Neuronal stem cell (in vitro differentiated cells): Measurements from ENCODE around the gene NAT16.

Experiments
- DNase-seq: peaks from one replicate; pipeline ENCODE4 v3.0.0-alpha.2; 2013; ENCODE audit warnings: low spot score
- H2AFZ ChIP-seq: one replicate; pipeline ENCODE4 v1.6.1; 2013; ENCODE audit warnings: mild to moderate bottlenecking, low read length, inconsistent platforms
- H2AK5ac ChIP-seq: 2 replicates; pipeline ENCODE4 v1.6.1; 2013; ENCODE audit warnings: low read depth, mild to moderate bottlenecking, inconsistent platforms, low read length, moderate library complexity, mixed read lengths
- H2BK120ac ChIP-seq: 2 replicates; pipeline ENCODE4 v1.6.1; 2013; ENCODE audit warnings: low read depth, mild to moderate bottlenecking, inconsistent platforms, low read length, moderate library complexity, mixed read lengths
- H2BK12ac ChIP-seq: one replicate; pipeline ENCODE4 v1.6.1; 2013; ENCODE audit warnings: low read length, inconsistent platforms
- H2BK15ac ChIP-seq: 2 replicates; pipeline ENCODE4 v1.6.1; 2013; ENCODE audit warnings: mild to moderate bottlenecking, low read length, inconsistent platforms, mixed read lengths
- H2BK5ac ChIP-seq: one replicate; pipeline ENCODE4 v1.6.1; 2013; ENCODE audit warnings: inconsistent platforms, mild to moderate bottlenecking, low read length, moderate library complexity
- H3K14ac ChIP-seq: one replicate; pipeline ENCODE4 v1.6.1; 2013; ENCODE audit warnings: low read length, inconsistent platforms
- H3K18ac ChIP-seq: 2 replicates; pipeline ENCODE4 v1.6.1; 2013; ENCODE audit warnings: low read length, inconsistent platforms
- H3K23ac ChIP-seq: 2 replicates; pipeline ENCODE4 v1.6.1; 2013; ENCODE audit warnings: low read depth, mild to moderate bottlenecking, mixed read lengths, low read length, inconsistent platforms; ENCODE audit not compliant: poor library complexity
- H3K27ac ChIP-seq: replicated peaks from 3 replicates; pipeline ENCODE4 v1.5.1; 2013; ENCODE audit warnings: low read length, inconsistent platforms
- H3K27me3 ChIP-seq, 3 experiments: 2 replicates each; pipeline ENCODE4 v1.6.1; 2013; ENCODE audit warnings: low read length in 3 of 3, mild to moderate bottlenecking in 2 of 3, inconsistent platforms in 1 of 3, low read depth in 1 of 3, mixed read lengths in 1 of 3, moderate library complexity in 1 of 3; ENCODE audit not compliant: control insufficient read depth in 3 of 3, insufficient read depth in 3 of 3
- H3K36me3 ChIP-seq, 2 donors: replicated peaks in 1 of 2; 2 replicates each; pipeline ENCODE4 v1.6.1; 2013; ENCODE audit warnings: low read length in 2 of 2; ENCODE audit not compliant: control insufficient read depth in 2 of 2, insufficient read depth in 2 of 2
- H3K4ac ChIP-seq: 2 replicates; pipeline ENCODE4 v1.6.1; 2013; ENCODE audit warnings: inconsistent platforms, mild to moderate bottlenecking, low read length, moderate library complexity
- H3K4me1 ChIP-seq, 2 donors: 1 replicate in 1 of 2; 2 replicates in 1 of 2; pipeline ENCODE4 v1.6.1; 2013; ENCODE audit warnings: low read length in 2 of 2, low read depth in 1 of 2; ENCODE audit not compliant: control insufficient read depth in 2 of 2, insufficient read depth in 1 of 2
- H3K4me2 ChIP-seq: one replicate; pipeline ENCODE4 v1.6.1; 2013; ENCODE audit warnings: mild to moderate bottlenecking, low read length, inconsistent platforms; ENCODE audit not compliant: insufficient read depth, poor library complexity, severe bottlenecking
- H3K4me3 ChIP-seq, 2 donors: 2 replicates each; pipeline ENCODE4 v1.5.1; 2013; ENCODE audit warnings: low read length in 2 of 2, mild to moderate bottlenecking in 2 of 2, inconsistent platforms in 1 of 2, moderate library complexity in 1 of 2
- H3K79me1 ChIP-seq: one replicate; pipeline ENCODE4 v1.6.1; 2013; ENCODE audit warnings: low read depth, mild to moderate bottlenecking, inconsistent platforms, low read length, moderate library complexity
- H3K9ac ChIP-seq: one replicate; pipeline ENCODE4 v1.6.1; 2013; ENCODE audit warnings: mild to moderate bottlenecking, low read depth, low read length, inconsistent platforms; ENCODE audit not compliant: poor library complexity
- H3K9me3 ChIP-seq, 2 donors: replicated peaks in 1 of 2; 2 replicates each; pipeline versions ENCODE3 to v1.6.1; 2013; ENCODE audit warnings: low read length in 2 of 2, mild to moderate bottlenecking in 2 of 2, inconsistent platforms in 1 of 2, low read depth in 1 of 2, mixed read lengths in 1 of 2, moderate library complexity in 1 of 2; ENCODE audit not compliant: control insufficient read depth in 2 of 2, insufficient read depth in 1 of 2
- H4K8ac ChIP-seq: one replicate; pipeline ENCODE4 v1.6.1; 2013; ENCODE audit warnings: low read depth, mild to moderate bottlenecking, inconsistent platforms, low read length, moderate library complexity
- H4K91ac ChIP-seq: one replicate; pipeline ENCODE4 v1.6.1; 2013; ENCODE audit warnings: low read length, low read depth, mild to moderate bottlenecking, inconsistent platforms; ENCODE audit not compliant: poor library complexity
- WGBS, 2 donors: extraction: QIAGEN DNeasy Blood & Tissue Kit; methylation state at CpG; one replicate each; pipeline ENCODE4 v1.1.7; 2013; ENCODE audit warnings: missing lambda C conversion rate in 2 of 2, mixed read lengths in 1 of 2; ENCODE audit not compliant: insufficient read length in 2 of 2, insufficient replicate concordance in 1 of 2; ENCODE audit errors: extremely low coverage in 2 of 2; 5-methylcytosine and 5-hydroxymethylcytosine counted together

The NAT16 gene

DNA sequence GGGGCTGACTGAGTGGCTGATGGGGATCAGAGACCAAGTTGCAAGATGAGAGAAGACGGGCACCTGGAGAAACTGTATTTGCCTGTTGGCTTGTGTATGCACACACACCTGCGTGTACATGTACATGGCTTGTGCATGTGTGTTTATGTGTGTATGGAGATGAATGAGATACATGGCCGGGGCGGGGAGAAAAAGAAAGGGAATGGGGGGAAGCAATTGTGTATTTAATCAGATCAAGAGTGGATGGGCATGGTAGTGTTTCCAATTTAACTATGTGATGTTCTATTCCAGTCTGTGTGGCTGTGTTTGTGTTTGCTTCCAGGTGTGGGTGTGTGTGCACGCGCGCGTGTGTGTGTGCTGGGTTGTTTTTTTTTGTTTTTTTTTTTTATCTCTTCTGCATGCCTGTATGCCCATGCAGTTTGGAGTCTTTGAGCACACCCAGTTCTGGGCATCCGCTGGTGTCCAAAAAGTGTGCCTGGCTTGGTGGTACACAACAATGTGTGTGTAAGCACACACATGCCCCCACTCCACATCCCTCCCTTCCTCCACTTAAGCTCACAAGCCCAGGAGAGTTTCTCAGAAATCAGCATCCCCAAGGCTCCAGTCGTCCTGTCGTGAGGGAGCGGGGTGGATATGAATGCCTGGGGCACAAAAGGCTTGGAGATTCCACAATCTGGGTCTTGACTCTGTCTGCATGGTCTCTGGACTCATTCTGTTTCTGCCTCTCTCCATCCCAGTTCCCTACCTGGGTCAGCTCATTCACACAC lies 12.3 kb downstream of the NAT16 start:
- Histone ChIP-seq H3K14ac (no peak overlapping the region), H3K18ac (no peak overlapping the region), H2BK12ac (no peak overlapping the region), H3K79me1 (no peaks in the 10 kb centered on the region), H2AK5ac (no peak overlapping the region), H3K4me2 (no peak overlapping the region), H3K4me3 (no peak overlapping the region), H3K23ac (no peak overlapping the region), H2AFZ (no peak overlapping the region), H4K8ac (no peak overlapping the region), H3K9me3 (no peaks in the 10 kb centered on the region), H3K36me3 (no peaks in the 10 kb centered on the region), H3K4ac (no peak overlapping the region), H3K27me3 (peaks cover 45 to 92% (median 59%) of the 10 kb centered on the region in 3 experiments), H3K9ac (no peak overlapping the region), H2BK5ac (no peak overlapping the region), H3K4me1 (peaks cover 52 to 73% of the 10 kb centered on the region in 2 donors), H2BK120ac (no peak overlapping the region), H3K27ac (no peak overlapping the region), H2BK15ac (no peak overlapping the region), H4K91ac (no peak overlapping the region)
- DNase-seq: no peak
- no CpG with 5 or more reads among the region's 12 CpGs for WGBS, 2 donors

DNA sequence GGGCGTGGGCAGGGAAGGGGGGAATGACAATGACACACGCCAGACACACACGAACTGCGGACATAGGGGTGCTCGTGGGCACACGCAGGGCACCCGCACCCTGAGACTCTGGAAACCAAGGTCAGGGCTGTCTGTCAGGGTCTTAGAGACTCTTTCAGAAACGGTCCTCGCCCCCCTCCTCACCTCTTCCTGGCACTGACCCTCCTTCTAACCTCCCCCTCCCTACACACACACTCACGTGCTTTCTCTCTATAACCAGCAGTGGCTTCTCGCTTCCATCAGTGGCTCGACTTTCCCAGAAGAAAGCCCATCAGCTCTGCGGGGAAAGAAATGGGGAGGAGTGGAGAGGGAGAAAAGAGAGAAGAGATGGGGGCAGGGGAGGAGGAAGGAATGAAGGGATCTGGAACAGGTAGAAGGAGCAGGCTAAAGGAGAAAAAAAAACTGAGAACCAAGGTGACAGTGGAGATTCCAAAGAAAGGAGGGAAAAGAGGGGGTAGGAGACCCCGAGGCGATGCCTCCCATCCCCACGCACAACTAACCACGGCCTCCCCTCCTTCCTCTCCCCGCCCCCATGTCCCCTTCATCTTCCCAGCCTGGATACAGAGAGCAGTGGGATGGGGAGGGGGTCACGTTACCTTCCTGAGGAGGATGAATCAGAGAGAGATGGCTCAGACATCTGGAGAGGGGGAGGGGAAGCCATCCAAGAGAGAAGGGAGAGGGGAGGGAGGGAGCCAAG lies 13.0 kb downstream of the NAT16 start:
- peak overlapping the region; percentile 63 for H3K18ac ChIP-seq
- H3K4me3 ChIP-seq: peak overlapping the region in 1 of 2 donors; percentile 35
- H3K4me2 ChIP-seq: peak overlapping the region; percentile 38
- no peak overlapping the region for H3K27ac ChIP-seq
- peaks cover 38 to 85% (median 52%) of the 10 kb centered on the region in 3 experiments for H3K27me3 ChIP-seq
- H2AK5ac ChIP-seq: no peak overlapping the region
- no CpG with 5 or more reads among the region's 19 CpGs for WGBS, 2 donors
- no peak overlapping the region for H2BK12ac ChIP-seq
- H3K4me1 ChIP-seq: peaks cover 50 to 71% of the 10 kb centered on the region in 2 donors
- H2BK15ac ChIP-seq: no peak overlapping the region
- H2BK5ac ChIP-seq: no peak overlapping the region
- DNase-seq: no peak
- H3K23ac ChIP-seq: no peak overlapping the region
- peak overlapping the region; percentile 55 for H3K9ac ChIP-seq
- H4K8ac ChIP-seq: no peak overlapping the region
- H3K4ac ChIP-seq: no peak overlapping the region
- H3K79me1 ChIP-seq: no peaks in the 10 kb centered on the region
- H3K9me3 ChIP-seq: no peaks in the 10 kb centered on the region
- H2BK120ac ChIP-seq: no peak overlapping the region
- peak overlapping the region; percentile 13 for H2AFZ ChIP-seq
- no peak overlapping the region for H3K14ac ChIP-seq
- no peaks in the 10 kb centered on the region for H3K36me3 ChIP-seq
- no peak overlapping the region for H4K91ac ChIP-seq

DNA sequence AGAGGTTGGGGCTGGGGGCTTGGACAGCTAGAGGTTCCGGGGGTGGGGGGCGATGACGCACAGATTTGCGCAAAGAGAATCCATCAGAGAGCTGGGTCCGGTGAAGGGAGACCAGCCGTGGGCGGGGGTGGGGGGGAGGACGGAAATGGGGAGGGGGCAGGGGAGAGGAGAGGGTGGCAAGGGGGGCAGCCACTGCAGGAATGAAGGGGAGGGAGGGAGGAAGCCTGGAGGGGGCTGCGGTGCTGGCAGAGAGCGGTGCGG lies 13.5 kb downstream of the NAT16 start:
- Histone ChIP-seq H2BK15ac (no peak overlapping the region), H2BK12ac (no peak overlapping the region), H2AK5ac (no peak overlapping the region), H2AFZ (peak overlapping the region; percentile 13), H4K91ac (no peak overlapping the region), H3K4me2 (peak overlapping the region; percentile 85), H3K14ac (no peak overlapping the region), H3K23ac (no peak overlapping the region), H3K4ac (no peak overlapping the region), H3K4me1 (peaks cover 47 to 71% of the 10 kb centered on the region in 2 donors), H3K9ac (no peak overlapping the region), H2BK120ac (no peak overlapping the region), H3K18ac (peak overlapping the region; percentile 63), H3K79me1 (no peaks in the 10 kb centered on the region), H3K9me3 (no peaks in the 10 kb centered on the region), H2BK5ac (no peak overlapping the region), H4K8ac (no peak overlapping the region), H3K27me3 (peaks cover 33 to 80% (median 47%) of the 10 kb centered on the region in 3 experiments), H3K36me3 (no peaks in the 10 kb centered on the region), H3K27ac (no peak overlapping the region), H3K4me3 (peak overlapping the region in 1 of 2 donors; percentile 41)
- no peak for DNase-seq
- WGBS, 2 donors: no CpG with 5 or more reads among the region's 11 CpGs

DNA sequence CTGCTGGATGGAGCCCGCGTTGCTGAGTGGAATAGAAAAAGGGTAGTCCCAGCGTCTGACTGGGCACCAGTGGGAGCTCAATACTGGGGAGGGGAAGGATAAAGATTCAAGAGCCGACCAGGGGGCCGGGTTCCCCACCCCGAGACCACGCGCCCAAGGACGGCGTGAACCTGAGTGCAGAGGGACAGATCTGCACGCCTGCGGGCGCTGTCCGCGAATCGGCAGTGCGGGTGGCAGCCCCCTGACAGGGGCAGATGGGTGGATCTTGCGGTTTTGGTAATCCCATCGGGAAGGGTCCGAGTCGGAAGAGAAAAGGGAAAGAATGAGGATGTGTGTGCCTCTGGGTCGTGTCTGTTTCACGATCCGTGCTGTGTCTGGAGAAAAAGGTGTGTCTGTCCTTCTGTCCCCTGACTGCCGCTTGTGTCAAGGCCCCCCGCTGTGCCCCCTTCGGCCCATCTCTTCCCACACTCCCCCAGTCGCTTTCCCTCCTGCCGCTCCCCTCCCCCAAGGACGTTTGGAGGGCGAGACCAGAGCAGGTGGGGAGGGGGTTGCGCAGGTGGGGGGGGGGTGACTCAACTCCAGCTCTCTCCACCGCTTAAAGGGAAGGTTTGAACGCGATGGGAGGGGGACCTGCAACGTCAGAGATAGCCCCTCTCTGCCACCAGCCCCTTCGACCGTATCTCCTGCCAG lies 14.0 kb downstream of the NAT16 start:
- H3K4me2 ChIP-seq: peak overlapping the region; percentile 85
- H2BK5ac ChIP-seq: no peak overlapping the region
- no peak overlapping the region for H3K18ac ChIP-seq
- no peak overlapping the region for H3K9ac ChIP-seq
- H4K8ac ChIP-seq: no peak overlapping the region
- no peak for DNase-seq
- no peak overlapping the region for H3K4ac ChIP-seq
- H3K27me3 ChIP-seq: peaks cover 28 to 75% (median 42%) of the 10 kb centered on the region in 3 experiments
- H3K4me1 ChIP-seq: peaks cover 47 to 72% of the 10 kb centered on the region in 2 donors
- H2BK12ac ChIP-seq: no peak overlapping the region
- H3K27ac ChIP-seq: no peak overlapping the region
- no peaks in the 10 kb centered on the region for H3K9me3 ChIP-seq
- no peaks in the 10 kb centered on the region for H3K79me1 ChIP-seq
- H2BK15ac ChIP-seq: no peak overlapping the region
- no CpG with 5 or more reads among the region's 38 CpGs for WGBS, 2 donors
- peak overlapping the region; percentile 41 to 72 for H3K4me3 ChIP-seq
- H3K36me3 ChIP-seq: no peaks in the 10 kb centered on the region
- no peak overlapping the region for H3K14ac ChIP-seq
- no peak overlapping the region for H2AK5ac ChIP-seq
- no peak overlapping the region for H2BK120ac ChIP-seq
- peak overlapping the region; percentile 31 for H2AFZ ChIP-seq
- H4K91ac ChIP-seq: no peak overlapping the region
- no peak overlapping the region for H3K23ac ChIP-seq
